ENCODE measurements around the gene FAM222A. TPM values are rescaled to one million over a fixed set of nuclear protein-coding genes. Genes with fewer than 3 reads are reported as not detected.

The FAM222A gene
- total RNA-seq, 4 donors from 2014 or later = 1.4 to 3.0 (median 1.8) TPM

GRCh38 chr12:109695416-109695815, 18.2 kb upstream of the FAM222A start:
- DNase-seq = no peak

GRCh38 chr12:109695961-109696461, 17.6 kb upstream of the FAM222A start:
- 35% methylated on average over 6 of the region's 6 CpGs; no CpG with 5 or more reads in 1 of the 2 donors for WGBS, 2 donors (ENCODE audit: low coverage in 1 of 2)
- H3K27me3 ChIP-seq = no peaks in the 10 kb centered on the region
- in situ Hi-C loops (cut with MboI; ENCODE audit: low pct_ligation_motif_present in 1 of 4, low pct_unique_long_range_greater_than_20kb in 1 of 4, low sequenced_read_pairs in 3 of 4) = no loop called here
- TF ChIP-seq EP300 (IDR thresholded peaks at IDR 0.05; ENCODE audit: low read depth) (no peak), POLR2AphosphoS5 (IDR thresholded peaks at IDR 0.05) (no peak), POLR2A (IDR thresholded peaks at IDR 0.05) (no peak), CTCF (IDR thresholded peaks at IDR 0.05) (no peak)
- H3K36me3 ChIP-seq = no peaks in the 10 kb centered on the region
- H3K4me1 ChIP-seq = peaks cover 8 to 11% (median 9%) of the 10 kb centered on the region in 4 donors
- no peak for DNase-seq
- H3K4me3 ChIP-seq = no peak overlapping the region
- H3K9me3 ChIP-seq = no peaks in the 10 kb centered on the region
- intact Hi-C loops (cut with DNase I; ENCODE audit: low total_unique reads) = loop anchor here (10.0 kb wide), 1 partner anchor 81 kb away; no protein-coding TSS in a partner anchor
- H3K27ac ChIP-seq = peak overlapping the region; percentile 44 to 61 (median 58)

More at GRCh38 chr12:109695416-109695815, 18.2 kb upstream of the FAM222A start:
- peaks cover 8 to 11% (median 9%) of the 10 kb centered on the region in 4 donors for H3K4me1 ChIP-seq
- in situ Hi-C loops (cut with MboI; ENCODE audit: low pct_ligation_motif_present in 1 of 4, low pct_unique_long_range_greater_than_20kb in 1 of 4, low sequenced_read_pairs in 3 of 4) (no loop called here), intact Hi-C loops (cut with DNase I; ENCODE audit: low total_unique reads) (loop anchor here (10.0 kb wide), 1 partner anchor 81 kb away; no protein-coding TSS in a partner anchor)
- no peaks in the 10 kb centered on the region for H3K9me3 ChIP-seq
- WGBS, 2 donors (ENCODE audit: low coverage in 1 of 2) = 64 to 87% methylated on average over 3 to 12 of the region's 12 CpGs
- peak overlapping the region in 3 of 4 donors; percentile 55 to 61 (median 60) for H3K27ac ChIP-seq
- H3K36me3 ChIP-seq = no peaks in the 10 kb centered on the region
- no peak overlapping the region for H3K4me3 ChIP-seq
- TF ChIP-seq CTCF (IDR thresholded peaks at IDR 0.05) (no peak), POLR2AphosphoS5 (IDR thresholded peaks at IDR 0.05) (no peak), EP300 (IDR thresholded peaks at IDR 0.05; ENCODE audit: low read depth) (no peak)
- no peaks in the 10 kb centered on the region for H3K27me3 ChIP-seq

GRCh38 chr12:109696485-109697269, 16.9 kb upstream of the FAM222A start:
- no peaks in the 10 kb centered on the region for H3K36me3 ChIP-seq
- no peaks in the 10 kb centered on the region for H3K27me3 ChIP-seq
- no peak overlapping the region for H3K4me3 ChIP-seq
- no peaks in the 10 kb centered on the region for H3K9me3 ChIP-seq
- H3K27ac ChIP-seq = peak overlapping the region in 3 of 4 donors; percentile 55 to 61 (median 60)
- intact Hi-C loops (cut with DNase I; ENCODE audit: low total_unique reads) = loop anchor here (10.0 kb wide), 1 partner anchor 82 kb away; no protein-coding TSS in a partner anchor
- TF ChIP-seq POLR2AphosphoS5 (IDR thresholded peaks at IDR 0.05) (no peak), POLR2A (IDR thresholded peaks at IDR 0.05) (no peak), CTCF (IDR thresholded peaks at IDR 0.05) (no peak), EP300 (IDR thresholded peaks at IDR 0.05; ENCODE audit: low read depth) (no peak)
- WGBS, 2 donors (ENCODE audit: low coverage in 1 of 2) = 30 to 50% methylated on average over 2 to 6 of the region's 6 CpGs
- no peak for DNase-seq
- in situ Hi-C loops (cut with MboI; ENCODE audit: low pct_ligation_motif_present in 1 of 4, low pct_unique_long_range_greater_than_20kb in 1 of 4, low sequenced_read_pairs in 3 of 4) = no loop called here
- H3K4me1 ChIP-seq = peaks cover 8 to 11% (median 9%) of the 10 kb centered on the region in 4 donors

- Histone ChIP-seq H3K9me3 (no peaks in the 10 kb centered on the region), H3K27me3 (no peaks in the 10 kb centered on the region), H3K36me3 (no peaks in the 10 kb centered on the region), H3K4me1 (peaks cover 8 to 11% (median 9%) of the 10 kb centered on the region in 4 donors), H3K4me3 (no peak overlapping the region), H3K27ac (no peak overlapping the region)
- DNase-seq = no peak
- WGBS, 2 donors (ENCODE audit: low coverage in 1 of 2) = 81% methylated on average over 2 of the region's 2 CpGs; no CpG with 5 or more reads in 1 of the 2 donors
- TF ChIP-seq CTCF (IDR thresholded peaks at IDR 0.05) = no peak
- no peak for TF ChIP-seq POLR2AphosphoS5 (IDR thresholded peaks at IDR 0.05)
- no peak for TF ChIP-seq POLR2A (IDR thresholded peaks at IDR 0.05)
- TF ChIP-seq EP300 (IDR thresholded peaks at IDR 0.05; ENCODE audit: low read depth) = no peak
- in situ Hi-C loops (cut with MboI; ENCODE audit: low pct_ligation_motif_present in 1 of 4, low pct_unique_long_range_greater_than_20kb in 1 of 4, low sequenced_read_pairs in 3 of 4) (no loop called here), intact Hi-C loops (cut with DNase I; ENCODE audit: low total_unique reads) (loop anchor here (10.0 kb wide), 1 partner anchor 82 kb away; no protein-coding TSS in a partner anchor)
These were observed 16.4 kb upstream of the FAM222A start for GRCh38 chr12:109697270-109697553.
